PC-9 (cell line): ENCODE measurements around the gene ZSCAN16. TPM values are rescaled to one million over a fixed set of nuclear protein-coding genes. Genes with fewer than 3 reads are reported as not detected.

Experiments
- BruUV-seq: library from RNA; stranded (reverse); fragments of 400-500 nt; replicated peaks from 2 replicates; lab custom pipeline; 2021; lab: Mats Ljungman, UMichigan
- CTCF ChIA-PET: fragments of 300-600 bp; sonication (Branson Sonifier 250); formaldehyde crosslinking; loops from one replicate; lab custom pipeline; 2022; ENCODE audit warnings: antibody characterized with exemption; lab: Charles Lee
- POLR2A ChIA-PET: fragments of 300-600 bp; sonication (Branson Sonifier 250); formaldehyde crosslinking; loops from one replicate; lab custom pipeline; 2022; ENCODE audit warnings: antibody characterized with exemption; ENCODE audit not compliant: unreplicated experiment; lab: Charles Lee
- DNase-seq, 2 experiments: peaks; one replicate each; pipeline versions ENCODE4 v3.0.0 to v3.0.0-alpha.2; 2015 to 2022; ENCODE audit warnings: mixed read lengths in 1 of 2
- H2AFZ ChIP-seq: fragments of 200-600 bp; sonication (generic); 2 replicates; pipeline ENCODE4 v1.8.1; 2017; ENCODE audit warnings: antibody characterized with exemption
- H3F3A ChIP-seq: fragments of 200-600 bp; sonication (generic); 2 replicates; pipeline ENCODE4 v1.8.1; 2017; ENCODE audit warnings: antibody characterized with exemption, mild to moderate bottlenecking, low read depth; ENCODE audit not compliant: insufficient read depth
- H3K27ac ChIP-seq: fragments of 200-600 bp; sonication (generic); 2 replicates; pipeline ENCODE4 v1.6.1; 2016; ENCODE audit warnings: mixed run types
- H3K27me3 ChIP-seq: fragments of 200-600 bp; sonication (generic); 2 replicates; pipeline ENCODE4 v1.6.1; 2016; ENCODE audit warnings: low read depth, mixed run types; ENCODE audit not compliant: insufficient read depth
- H3K36me3 ChIP-seq: fragments of 200-600 bp; sonication (generic); 2 replicates; pipeline ENCODE4 v1.6.1; 2016; ENCODE audit warnings: low read depth, mixed run types
- H3K4me1 ChIP-seq: fragments of 200-600 bp; sonication (generic); replicated peaks from 2 replicates; pipeline ENCODE4 v1.6.1; 2016; ENCODE audit warnings: mixed run types; ENCODE audit not compliant: insufficient read depth
- H3K4me2 ChIP-seq: fragments of 200-600 bp; sonication (generic); 2 replicates; pipeline ENCODE4 v1.6.1; 2017; ENCODE audit warnings: mixed run types
- H3K4me3 ChIP-seq: fragments of 200-600 bp; sonication (generic); 2 replicates; pipeline ENCODE4 v1.6.1; 2016; ENCODE audit warnings: mixed run types
- H3K79me2 ChIP-seq: fragments of 200-600 bp; sonication (generic); 2 replicates; pipeline ENCODE4 v1.6.1; 2017; ENCODE audit warnings: low read depth, mixed run types
- H3K9me2 ChIP-seq: fragments of 200-600 bp; sonication (generic); 2 replicates; pipeline ENCODE4 v1.8.1; 2017; ENCODE audit warnings: mild to moderate bottlenecking; ENCODE audit not compliant: insufficient read depth
- H3K9me3 ChIP-seq: fragments of 200-600 bp; sonication (generic); 2 replicates; pipeline ENCODE4 v1.8.1; 2016; ENCODE audit warnings: low read depth; ENCODE audit not compliant: insufficient read depth
- H4K20me1 ChIP-seq: fragments of 200-600 bp; sonication (generic); 2 replicates; pipeline ENCODE4 v1.8.1; 2017; ENCODE audit not compliant: insufficient read depth
- CTCF ChIP-seq: fragments of 200-600 bp; sonication (generic); conservative IDR thresholded peaks from 2 replicates; pipeline ENCODE4 v1.6.1; 2017; ENCODE audit warnings: mixed run types, antibody characterized with exemption, mild to moderate bottlenecking, moderate library complexity
- EZH2 ChIP-seq: fragments of 200-600 bp; sonication (generic); IDR thresholded peaks from 2 replicates; pipeline ENCODE4 v1.8.0; 2017; ENCODE audit warnings: antibody characterized with exemption, low read depth
- intact Hi-C: fragments of 100-400 bp; cut with micrococcal nuclease; formaldehyde crosslinking; loops from one replicate; pipeline ENCODE4 v1.10.0; 2022; ENCODE audit not compliant: unreplicated experiment
- total RNA-seq: library from RNA; stranded (reverse); gene quantifications from 2 replicates; pipeline ENCODE4 v1.2.3, GENCODE V29; 2021

The ZSCAN16 gene
- total RNA-seq, 1 experiment from 2014 or later: 5.6 TPM

GRCh38 chr6:28141500-28142329 lies 17.3 kb downstream of the ZSCAN16 start, which contains the start of gene ZKSCAN8:
Gene ZKSCAN8, plus strand, starts transcription at chr6:28141883. Its CDS starts 6,525 bp downstream, at chr6:28148408.
- peaks cover 9% of the 10 kb centered on the region; the same call in 1 of the 2 replicates for H3F3A ChIP-seq
- H3K4me3 ChIP-seq: peak within 1 kb of the TSS; percentile 99
- H3K36me3 ChIP-seq: peaks cover 17% of the 10 kb centered on the region; the same call in 1 of the 2 replicates
- peaks cover 5% of the 10 kb centered on the region; the same call in 1 of the 2 replicates for H4K20me1 ChIP-seq
- H3K27ac ChIP-seq: peak within 1 kb of the TSS; percentile 33; the same call in 1 of the 2 replicates
- no peak for TF ChIP-seq CTCF
- TF ChIP-seq EZH2: no peak
- POLR2A ChIA-PET: interaction anchor here (0.5 to 1.0 kb wide), 11 partner anchors 17 to 953 kb away, joined by 3 to 10 read pairs (median 5); partner anchors contain the start of genes PGBD1, ZKSCAN4 and ZSCAN16
- H3K4me1 ChIP-seq: peaks cover 26% of the 10 kb centered on the region
- BruUV-seq: TSS peak; percentile 67
- intact Hi-C loops: loop anchor here (1.0 to 2.0 kb wide), 2 partner anchors 71 to 84 kb away; partner anchors contain the start of gene ZSCAN9
- CTCF ChIA-PET: interaction anchor here (0.9 to 1.1 kb wide), 2 partner anchors 214 to 401 kb away, joined by 4 to 5 read pairs; no protein-coding TSS in a partner anchor
- DNase-seq: peak; percentile 84 to 86
- no peaks in the 10 kb centered on the region for H3K9me3 ChIP-seq
- H3K4me2 ChIP-seq: peak within 1 kb of the TSS; percentile 92
- peaks cover 36% of the 10 kb centered on the region for H3K79me2 ChIP-seq
- peak within 1 kb of the TSS; percentile 81 for H2AFZ ChIP-seq
- H3K9me2 ChIP-seq: no peaks in the 10 kb centered on the region
- no peaks in the 10 kb centered on the region for H3K27me3 ChIP-seq

- Histone ChIP-seq H3K27me3 (no peaks in the 10 kb centered on the region), H3K27ac (no peak overlapping the region), H3F3A (peaks cover 5% of the 10 kb centered on the region; the same call in 1 of the 2 replicates), H4K20me1 (peaks cover 5% of the 10 kb centered on the region; the same call in 1 of the 2 replicates), H3K4me3 (peak overlapping the region; percentile 99), H2AFZ (peak overlapping the region; percentile 81), H3K36me3 (peaks cover 23% of the 10 kb centered on the region; the same call in 1 of the 2 replicates), H3K9me3 (no peaks in the 10 kb centered on the region), H3K79me2 (peaks cover 36% of the 10 kb centered on the region), H3K4me1 (peaks cover 25% of the 10 kb centered on the region), H3K9me2 (no peaks in the 10 kb centered on the region), H3K4me2 (peak overlapping the region; percentile 92)
- TF ChIP-seq CTCF (no peak), EZH2 (no peak)
- intact Hi-C loops: no loop called here
- POLR2A ChIA-PET: interaction anchor here (0.8 kb wide), 1 partner anchor 256 kb away, joined by 10 read pairs; no protein-coding TSS in a partner anchor
- DNase-seq: no peak
- CTCF ChIA-PET: interaction anchor here (1.1 kb wide), 1 partner anchor 214 kb away, joined by 4 read pairs; no protein-coding TSS in a partner anchor
- BruUV-seq: no TSS peak
Measured at GRCh38 chr6:28142446-28142845, 18.0 kb downstream of the ZSCAN16 start.

- H3K9me2 ChIP-seq: no peaks in the 10 kb centered on the region
- H3K4me2 ChIP-seq: no peak overlapping the region
- H3K27ac ChIP-seq: no peak overlapping the region
- peaks cover 36% of the 10 kb centered on the region for H3K79me2 ChIP-seq
- intact Hi-C loops: no loop called here
- H3F3A ChIP-seq: peaks cover 5% of the 10 kb centered on the region; the same call in 1 of the 2 replicates
- no peak for TF ChIP-seq CTCF
- no peak for TF ChIP-seq EZH2
- DNase-seq: no peak
- peaks cover 41% of the 10 kb centered on the region for H3K36me3 ChIP-seq
- no peak overlapping the region for H2AFZ ChIP-seq
- peaks cover 5% of the 10 kb centered on the region; the same call in 1 of the 2 replicates for H4K20me1 ChIP-seq
- no peaks in the 10 kb centered on the region for H3K9me3 ChIP-seq
- H3K4me3 ChIP-seq: no peak overlapping the region
- BruUV-seq: no TSS peak
- POLR2A ChIA-PET: no interaction called here
- CTCF ChIA-PET: no interaction called here
- peaks cover 17% of the 10 kb centered on the region; the same call in 1 of the 2 replicates for H3K4me1 ChIP-seq
- no peaks in the 10 kb centered on the region for H3K27me3 ChIP-seq
Measured at GRCh38 chr6:28145231-28145630, 20.8 kb downstream of the ZSCAN16 start.
